ENCODE measurements around the gene FAM219A.

FAM219A gene

DNA sequence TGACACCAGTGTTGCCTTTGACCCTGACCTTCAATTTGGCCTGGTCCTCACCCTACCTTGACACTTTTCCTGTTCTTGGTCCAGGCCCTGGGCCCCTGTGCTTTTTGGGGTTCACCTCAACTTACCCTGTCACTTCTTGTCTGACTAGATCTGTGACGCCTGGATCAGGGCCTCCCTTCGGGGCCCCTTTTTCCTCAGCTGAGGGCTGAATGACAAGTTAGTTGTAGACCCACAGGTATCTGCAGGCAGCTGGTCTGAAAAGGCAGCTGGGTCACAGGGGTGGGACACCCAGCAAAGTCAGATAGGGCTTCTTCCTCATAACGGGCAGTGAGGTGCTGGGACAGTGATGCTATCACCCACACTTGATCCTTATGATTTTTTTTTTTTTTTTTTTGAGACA, 71.7 kb downstream of the FAM219A start:
- DNase-seq (ENCODE audit: low spot score): no peak
- TF ChIP-seq, protein P1, sequence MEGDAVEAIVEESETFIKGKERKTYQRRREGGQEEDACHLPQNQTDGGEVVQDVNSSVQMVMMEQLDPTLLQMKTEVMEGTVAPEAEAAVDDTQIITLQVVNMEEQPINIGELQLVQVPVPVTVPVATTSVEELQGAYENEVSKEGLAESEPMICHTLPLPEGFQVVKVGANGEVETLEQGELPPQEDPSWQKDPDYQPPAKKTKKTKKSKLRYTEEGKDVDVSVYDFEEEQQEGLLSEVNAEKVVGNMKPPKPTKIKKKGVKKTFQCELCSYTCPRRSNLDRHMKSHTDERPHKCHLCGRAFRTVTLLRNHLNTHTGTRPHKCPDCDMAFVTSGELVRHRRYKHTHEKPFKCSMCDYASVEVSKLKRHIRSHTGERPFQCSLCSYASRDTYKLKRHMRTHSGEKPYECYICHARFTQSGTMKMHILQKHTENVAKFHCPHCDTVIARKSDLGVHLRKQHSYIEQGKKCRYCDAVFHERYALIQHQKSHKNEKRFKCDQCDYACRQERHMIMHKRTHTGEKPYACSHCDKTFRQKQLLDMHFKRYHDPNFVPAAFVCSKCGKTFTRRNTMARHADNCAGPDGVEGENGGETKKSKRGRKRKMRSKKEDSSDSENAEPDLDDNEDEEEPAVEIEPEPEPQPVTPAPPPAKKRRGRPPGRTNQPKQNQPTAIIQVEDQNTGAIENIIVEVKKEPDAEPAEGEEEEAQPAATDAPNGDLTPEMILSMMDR (IDR thresholded peaks at IDR 0.05; ENCODE audit: extremely low read depth, missing control alignments): no peak

DNA sequence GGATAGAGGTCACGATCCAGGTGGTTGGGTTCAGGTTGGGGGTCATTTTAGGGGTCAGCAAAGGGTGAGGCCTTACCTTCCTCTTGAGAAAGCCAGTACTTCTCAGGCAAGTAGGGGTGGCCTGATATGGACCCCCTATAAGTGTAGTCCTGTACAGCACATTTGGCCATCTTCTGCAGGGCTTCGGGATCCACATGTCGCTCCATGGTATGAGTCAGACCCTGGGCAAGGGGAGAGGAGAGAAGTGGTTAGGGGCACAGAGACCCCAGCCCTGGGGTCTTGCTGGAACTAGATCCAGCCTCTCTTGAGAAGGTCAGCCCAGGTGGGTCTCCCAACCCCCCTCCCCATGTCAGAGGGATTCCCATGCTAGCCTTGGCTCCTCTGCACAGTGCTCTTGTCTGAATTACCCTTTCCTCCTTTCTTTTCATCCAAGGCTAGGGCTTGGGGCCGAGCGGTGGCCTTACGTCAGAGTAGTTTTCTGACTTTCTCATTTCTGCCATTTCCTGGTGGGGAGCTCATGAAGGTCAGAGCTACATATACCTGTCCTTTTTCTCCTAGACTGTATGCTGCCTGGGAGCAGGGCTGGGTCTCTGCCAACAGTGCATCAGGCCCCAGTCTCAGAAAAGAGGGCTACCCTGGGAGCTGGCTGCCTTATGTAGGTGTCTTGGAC, 72.7 kb downstream of the FAM219A start:
- TF ChIP-seq, protein P1 (IDR thresholded peaks at IDR 0.05; ENCODE audit: extremely low read depth, missing control alignments): no peak

GRCh38 chr9:34384368-34385165, 73.8 kb downstream of the FAM219A start:
- no peak for DNase-seq (ENCODE audit: low spot score)
- TF ChIP-seq, protein P1 (IDR thresholded peaks at IDR 0.05; ENCODE audit: extremely low read depth, missing control alignments): no peak

More for the DNA sequence above, 72.7 kb downstream of the FAM219A start:
- DNase-seq (ENCODE audit: low spot score): no peak

GRCh38 chr9:34383904-34384303, 74.5 kb downstream of the FAM219A start:
- TF ChIP-seq, protein P1 (IDR thresholded peaks at IDR 0.05; ENCODE audit: extremely low read depth, missing control alignments): no peak
- DNase-seq (ENCODE audit: low spot score): no peak

- TF ChIP-seq, protein P1 (IDR thresholded peaks at IDR 0.05; ENCODE audit: extremely low read depth, missing control alignments): no peak
- no peak for DNase-seq (ENCODE audit: low spot score)
Observed at GRCh38 chr9:34382879-34383278, 75.5 kb downstream of the FAM219A start.

DNA sequence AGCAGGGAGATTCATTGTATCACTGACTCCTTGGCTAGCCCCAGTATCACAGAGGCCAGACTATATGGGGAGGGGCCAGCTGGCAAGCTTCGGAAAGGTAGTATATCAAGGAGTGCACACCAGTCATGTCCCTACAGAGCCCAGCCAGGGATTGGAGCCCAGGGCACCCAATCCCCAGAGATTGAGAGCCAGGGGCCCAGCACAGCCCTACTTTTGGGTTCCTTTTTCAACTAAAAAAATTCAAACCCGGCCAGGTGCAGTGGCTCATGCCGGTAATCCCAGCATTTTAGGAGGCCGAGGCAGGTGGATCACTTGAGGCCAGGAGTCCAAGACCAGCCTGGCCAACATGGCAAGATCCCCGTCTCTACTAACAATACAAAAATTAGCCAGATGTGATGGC, 76.3 kb downstream of the FAM219A start:
- TF ChIP-seq, protein P1 (IDR thresholded peaks at IDR 0.05; ENCODE audit: extremely low read depth, missing control alignments): no peak
- DNase-seq (ENCODE audit: low spot score): no peak

DNA sequence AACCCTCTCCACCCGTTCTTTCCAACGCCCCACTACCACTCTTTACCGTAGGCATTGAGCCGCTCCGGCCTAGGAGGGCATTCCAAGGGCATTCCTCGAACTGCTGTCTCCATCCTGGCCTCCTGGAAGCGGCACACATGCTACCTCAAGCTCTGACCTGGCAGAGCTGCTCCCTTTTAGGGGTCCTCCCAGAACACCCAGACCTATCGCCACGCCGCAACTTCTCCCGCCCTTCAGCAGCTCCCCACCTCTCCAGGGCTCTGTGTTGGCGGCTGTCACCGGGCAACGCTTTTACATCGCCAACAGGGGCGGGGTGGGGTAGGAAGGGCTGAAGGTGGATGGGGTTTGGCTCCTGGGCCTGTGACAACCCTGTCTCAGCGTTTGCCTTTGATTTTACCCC, 77.0 kb downstream of the FAM219A start:
- TF ChIP-seq, protein P1 (IDR thresholded peaks at IDR 0.05; ENCODE audit: extremely low read depth, missing control alignments): no peak
- DNase-seq (ENCODE audit: low spot score): no peak

All from GM20000 (cell line).